Measurements from ENCODE around the gene GPR22.

Gene GPR22, protein sequence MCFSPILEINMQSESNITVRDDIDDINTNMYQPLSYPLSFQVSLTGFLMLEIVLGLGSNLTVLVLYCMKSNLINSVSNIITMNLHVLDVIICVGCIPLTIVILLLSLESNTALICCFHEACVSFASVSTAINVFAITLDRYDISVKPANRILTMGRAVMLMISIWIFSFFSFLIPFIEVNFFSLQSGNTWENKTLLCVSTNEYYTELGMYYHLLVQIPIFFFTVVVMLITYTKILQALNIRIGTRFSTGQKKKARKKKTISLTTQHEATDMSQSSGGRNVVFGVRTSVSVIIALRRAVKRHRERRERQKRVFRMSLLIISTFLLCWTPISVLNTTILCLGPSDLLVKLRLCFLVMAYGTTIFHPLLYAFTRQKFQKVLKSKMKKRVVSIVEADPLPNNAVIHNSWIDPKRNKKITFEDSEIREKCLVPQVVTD

GRCh38 chr7:107469929-107470328, at the start of gene GPR22:
TSS of gene GPR22 (plus strand) at chr7:107470057. CDS start at chr7:107474061, 4,004 bp downstream.
- DNase-seq (ENCODE audit: low read depth, low spot score) = no peak

DNA sequence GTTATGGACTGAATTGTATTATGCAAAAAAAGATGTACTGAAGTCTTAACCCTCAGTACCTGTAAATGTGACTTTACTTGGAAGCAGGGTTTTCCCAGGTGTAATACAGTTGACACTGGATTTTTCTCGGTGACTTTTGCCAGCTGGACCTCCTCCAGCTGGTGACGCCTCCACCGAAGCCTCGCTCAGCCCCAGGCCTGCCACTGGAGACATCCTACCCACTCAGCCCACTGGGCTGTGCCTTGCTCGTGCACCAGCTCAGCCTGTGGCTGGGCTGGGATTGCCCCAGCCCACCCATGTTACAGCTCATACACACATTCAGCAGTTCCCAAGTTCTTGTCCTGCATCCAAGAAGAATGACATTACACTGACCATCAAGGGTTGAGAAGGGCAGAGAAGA, 42.4 kb upstream of the GPR22 start:
- no peak for DNase-seq (ENCODE audit: low read depth, low spot score)

DNA sequence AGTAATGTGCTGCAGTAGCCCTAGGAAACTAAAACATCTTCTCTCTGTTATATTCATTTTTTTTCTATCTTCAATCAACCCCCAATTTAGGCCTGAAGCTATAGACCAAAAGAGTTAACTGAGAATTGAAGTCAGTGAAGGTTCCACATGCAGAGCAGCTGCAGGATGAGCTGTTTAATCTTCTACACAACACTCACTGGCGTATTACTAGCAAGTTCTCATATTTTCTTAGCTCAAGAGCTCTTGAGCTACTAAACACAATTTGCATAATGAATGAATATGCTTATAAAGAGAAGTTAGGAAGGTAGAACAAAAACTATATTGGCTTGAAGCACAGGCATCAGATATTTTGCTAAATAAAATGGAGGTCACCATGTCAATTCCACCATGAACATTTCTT, 41.2 kb upstream of the GPR22 start:
- DNase-seq (ENCODE audit: low read depth, low spot score) = no peak

- DNase-seq (ENCODE audit: low read depth, low spot score) = no peak
These were observed 39.8 kb upstream of the GPR22 start for GRCh38 chr7:107430057-107430456.

GRCh38 chr7:107432261-107432660, 37.6 kb upstream of the GPR22 start:
- no peak for DNase-seq (ENCODE audit: low read depth, low spot score)

GRCh38 chr7:107435749-107436148, 34.1 kb upstream of the GPR22 start:
- no peak for DNase-seq (ENCODE audit: low read depth, low spot score)

DNA sequence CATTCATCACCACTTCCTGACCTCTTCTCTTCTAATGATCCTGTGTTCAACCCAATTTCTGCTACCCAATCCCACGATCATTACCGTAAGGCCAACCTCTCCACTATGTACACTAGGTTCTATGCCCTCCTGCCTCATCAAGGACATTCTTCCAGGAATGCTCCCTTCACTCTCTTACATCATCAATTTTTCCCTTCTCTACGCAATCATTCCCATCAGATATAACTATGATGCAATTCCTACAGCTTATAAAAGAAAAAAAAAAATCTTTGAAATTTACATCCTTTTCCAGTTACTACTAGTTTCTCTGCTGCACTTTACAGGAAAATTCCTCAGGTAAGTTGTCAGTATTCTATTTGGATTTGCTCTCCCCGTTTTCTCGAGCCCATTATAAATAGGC, 30.8 kb upstream of the GPR22 start:
- DNase-seq (ENCODE audit: low read depth, low spot score) = no peak

GRCh38 chr7:107441581-107442422, 28.1 kb upstream of the GPR22 start:
- DNase-seq (ENCODE audit: low read depth, low spot score) = no peak

GRCh38 chr7:107442678-107443077, 27.2 kb upstream of the GPR22 start:
- no peak for DNase-seq (ENCODE audit: low read depth, low spot score)

DNA sequence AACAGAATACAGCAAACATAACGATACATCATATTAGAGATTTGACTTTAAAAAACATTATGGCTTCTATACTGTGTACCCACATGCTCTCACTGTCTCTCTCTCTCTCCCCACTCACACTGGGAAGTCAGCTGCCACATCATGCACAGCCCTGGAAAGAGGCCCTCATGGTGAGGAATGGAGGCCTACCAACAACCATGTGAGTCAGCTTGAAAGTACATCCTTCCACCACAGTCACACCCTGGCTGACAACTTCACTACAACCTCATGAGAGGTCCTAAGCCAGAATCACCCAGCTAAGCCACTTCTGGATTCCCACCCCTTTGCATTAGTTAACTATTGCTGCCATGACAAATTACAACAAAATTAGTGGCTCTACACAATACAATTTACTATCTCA, 23.3 kb upstream of the GPR22 start:
- DNase-seq (ENCODE audit: low read depth, low spot score) = peak; percentile 11

DNA sequence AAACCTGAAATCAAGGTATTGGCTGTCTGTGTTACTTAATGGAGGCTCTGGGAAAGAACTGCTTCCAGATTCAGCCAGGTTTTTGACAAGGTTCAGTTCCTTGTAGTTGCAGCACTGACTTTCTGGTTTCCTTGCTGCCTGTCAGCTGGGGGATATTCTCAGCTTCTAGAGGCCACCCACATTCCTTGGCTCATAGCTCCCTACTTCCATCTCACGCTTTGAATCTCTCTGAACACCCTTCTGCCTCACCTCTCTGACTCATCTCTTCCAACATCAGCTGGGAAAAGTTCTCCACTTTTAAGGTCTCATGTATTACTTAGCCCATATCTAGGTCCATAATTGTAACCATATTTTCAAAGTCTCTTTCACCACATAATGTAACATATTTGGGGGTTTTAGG, 22.9 kb upstream of the GPR22 start:
- peak; percentile 18 for DNase-seq (ENCODE audit: low read depth, low spot score)

DNA sequence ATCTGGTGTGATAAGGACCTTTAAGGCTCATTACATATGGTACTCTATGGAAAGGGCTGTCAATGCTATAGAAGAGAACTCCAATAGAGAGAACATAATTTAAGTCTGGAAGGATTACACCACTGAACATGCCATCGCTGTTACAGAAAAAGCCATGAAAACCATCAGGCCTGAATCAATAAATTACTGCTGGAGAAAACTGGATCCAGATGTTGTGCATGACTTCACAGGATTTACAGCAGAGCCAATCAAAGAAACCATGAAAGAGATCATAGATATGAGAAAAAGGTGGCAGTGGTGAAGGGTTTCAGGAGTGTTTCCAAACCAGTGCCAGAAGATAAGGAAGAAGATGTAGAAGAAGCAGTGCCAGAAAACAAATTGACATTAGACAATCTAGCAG, 18.9 kb upstream of the GPR22 start:
- no peak for DNase-seq (ENCODE audit: low read depth, low spot score)

DNA sequence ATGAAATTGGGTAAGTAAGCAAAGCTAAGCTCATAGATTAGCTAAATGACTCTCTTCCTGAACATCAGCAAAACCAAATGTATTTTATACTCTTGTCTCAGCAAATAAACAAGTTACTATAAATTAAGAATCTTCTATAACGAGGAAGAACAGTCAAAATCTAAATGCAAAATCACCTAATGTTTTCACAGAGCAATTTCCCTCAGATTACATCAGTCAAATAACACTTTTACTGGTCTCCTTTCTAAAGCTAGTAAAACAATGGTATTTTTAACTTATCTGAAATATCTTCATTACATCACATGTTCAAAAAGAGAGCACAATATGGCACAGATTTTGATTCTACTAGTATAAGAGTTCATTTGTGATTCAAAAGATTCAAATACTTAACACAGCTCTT, 16.5 kb upstream of the GPR22 start:
- DNase-seq (ENCODE audit: low read depth, low spot score) = no peak

GRCh38 chr7:107461938-107462533, 7.8 kb upstream of the GPR22 start:
- DNase-seq (ENCODE audit: low read depth, low spot score) = no peak

DNA sequence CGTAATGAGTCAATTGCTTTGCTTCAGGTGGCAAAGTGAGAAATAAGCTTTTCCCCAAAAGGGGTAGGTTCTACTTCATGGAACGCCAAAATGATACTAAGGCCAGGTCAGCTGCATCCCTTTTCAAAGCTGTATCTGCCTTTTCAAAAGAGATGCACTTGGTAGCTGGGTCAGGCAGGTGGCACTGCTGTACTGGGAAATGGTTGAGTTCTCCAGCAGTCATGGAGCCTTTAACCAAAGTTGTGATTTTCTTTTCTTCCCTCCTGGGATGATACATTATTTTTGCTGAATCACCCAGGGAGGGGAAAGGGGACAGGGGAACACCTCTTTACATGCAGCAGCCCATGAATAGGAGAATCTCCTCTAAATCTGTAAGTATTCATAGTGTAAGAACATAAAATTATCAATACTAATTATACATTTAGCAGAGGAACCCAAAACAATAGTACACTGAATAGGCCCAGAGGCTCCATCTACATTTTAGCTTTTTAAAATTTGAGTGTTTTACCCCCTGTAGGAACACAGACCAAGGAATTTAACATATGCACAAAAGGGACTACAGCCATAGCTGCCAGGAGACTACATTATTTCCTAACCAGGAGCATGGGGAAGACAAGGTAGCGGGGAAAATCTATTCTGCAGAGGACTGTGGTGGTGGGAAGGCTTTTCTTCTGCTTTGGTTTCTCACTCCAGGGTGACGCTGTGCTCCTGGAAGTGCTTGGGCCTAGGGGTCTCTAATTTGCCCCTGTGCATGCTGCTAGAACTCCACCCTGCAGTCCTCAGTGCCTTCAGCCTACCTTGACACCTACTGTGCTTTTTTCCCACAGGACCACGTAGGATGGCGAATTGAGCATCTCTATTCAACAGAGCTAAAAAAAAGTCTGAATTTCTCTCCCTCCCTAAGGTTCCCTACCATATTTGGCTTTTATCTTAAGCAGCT, 6.4 kb upstream of the GPR22 start:
- peak; percentile 80 for DNase-seq (ENCODE audit: low read depth, low spot score)

DNA sequence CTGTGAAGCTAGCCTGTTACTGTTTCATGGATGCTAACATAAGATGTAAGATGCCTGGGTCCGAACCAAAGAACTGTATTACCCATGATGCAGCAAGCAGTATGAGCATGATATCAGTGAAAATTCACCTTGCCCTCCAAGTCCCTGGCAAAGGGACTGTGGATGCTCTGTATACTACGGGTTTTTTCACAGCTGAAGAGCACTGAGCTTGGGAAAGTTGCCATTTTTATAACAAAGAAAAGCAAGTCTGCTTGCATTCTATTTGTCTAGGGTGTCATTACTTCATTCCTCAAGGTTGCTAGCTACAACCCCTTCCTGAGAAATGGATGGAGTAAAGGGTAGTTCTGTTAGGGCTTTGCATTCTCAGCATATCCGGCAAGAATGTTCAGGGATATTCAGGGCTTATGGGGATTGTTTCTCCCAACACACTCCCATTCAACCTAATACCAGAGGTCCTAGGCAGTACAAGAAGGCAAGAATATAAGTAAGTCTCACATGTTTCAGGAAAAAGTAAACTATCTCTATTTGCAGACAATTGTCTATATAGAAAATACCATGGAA, 5.1 kb upstream of the GPR22 start:
- DNase-seq (ENCODE audit: low read depth, low spot score) = no peak

- no peak for DNase-seq (ENCODE audit: low read depth, low spot score)
These were observed 1.9 kb upstream of the GPR22 start for GRCh38 chr7:107467972-107468371.

- DNase-seq (ENCODE audit: low read depth, low spot score) = no peak
These were observed 1.0 kb upstream of the GPR22 start for GRCh38 chr7:107468824-107469223.

DNA sequence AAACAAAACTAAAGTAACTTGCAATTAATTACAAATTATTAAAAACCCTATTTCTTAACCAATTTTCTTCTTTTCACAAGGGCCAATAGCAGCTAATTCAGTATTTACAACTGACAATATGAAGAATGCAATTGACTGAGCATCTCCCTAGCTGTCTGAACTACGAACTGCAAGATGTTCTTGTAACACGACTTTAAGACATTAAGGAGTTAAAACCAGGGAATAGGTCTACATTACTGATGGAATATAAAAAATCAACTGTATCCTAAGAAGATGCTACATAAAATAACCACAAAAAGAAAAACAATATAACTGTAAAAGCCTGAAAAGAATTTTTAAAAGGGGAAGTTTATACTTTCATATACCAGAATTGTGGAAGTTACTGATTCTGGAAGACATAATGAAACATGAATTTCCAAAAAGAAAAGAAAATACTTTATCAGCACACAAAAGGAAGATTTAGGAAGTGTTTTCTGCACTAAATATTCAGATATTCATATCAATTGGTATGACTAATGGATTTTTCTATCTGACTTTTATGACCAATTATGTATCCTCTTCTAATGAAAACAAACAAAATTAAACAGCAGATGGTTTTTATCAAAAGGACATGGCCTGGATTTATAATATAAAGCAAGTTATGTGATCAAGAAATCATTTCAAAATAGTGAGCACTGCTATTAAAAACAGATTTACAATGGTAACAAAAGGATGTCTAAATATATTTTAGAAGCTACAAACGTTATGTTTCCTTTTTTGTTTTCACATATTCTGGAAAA, 1.6 kb downstream of the GPR22 start:
- no peak for DNase-seq (ENCODE audit: low read depth, low spot score)

GRCh38 chr7:107472116-107472515, 2.3 kb downstream of the GPR22 start:
- no peak for DNase-seq (ENCODE audit: low read depth, low spot score)

All from astrocyte of the hippocampus (primary cell).